ENCODE data around the gene CHAF1B. TPM values are rescaled to one million over a fixed set of nuclear protein-coding genes. Genes with fewer than 3 reads are reported as not detected.

Gene CHAF1B
- polyA plus RNA-seq, 4 donors, result 0.89 to 4.1 (median 2.6) TPM

- Histone ChIP-seq H3K4me1 (ENCODE audit: control insufficient read depth in 3 of 3, insufficient read depth in 2 of 3, low read depth in 1 of 3, low read length in 2 of 3) (no peaks in the 10 kb centered on the region), H3K4me3 (ENCODE audit: low read depth in 1 of 3, low read length in 3 of 3) (no peak overlapping the region), H3K27me3 (ENCODE audit: control insufficient read depth in 3 of 3, insufficient read depth in 3 of 3, low read length in 3 of 3) (no peaks in the 10 kb centered on the region), H3K9me3 (ENCODE audit: control insufficient read depth in 2 of 2, insufficient read depth in 1 of 2, low read depth in 1 of 2, low read length in 1 of 2) (no peaks in the 10 kb centered on the region), H3K27ac (ENCODE audit: low read depth in 1 of 3, low read length in 2 of 3) (no peak overlapping the region), H3K36me3 (ENCODE audit: control insufficient read depth in 3 of 3, insufficient read depth in 2 of 3, low read depth in 1 of 3, low read length in 3 of 3) (no peaks in the 10 kb centered on the region)
- no peak for FAIRE-seq
- WGBS, 3 donors, result 62 to 78% (median 74%) methylated on average over 4 of the region's 4 CpGs
- no peak for DNase-seq
Observed at GRCh38 chr21:36454706-36455105, 69.5 kb downstream of the CHAF1B start.

GRCh38 chr21:36456729-36457414, 71.7 kb downstream of the CHAF1B start:
- FAIRE-seq (no peak), DNase-seq (no peak)
- Histone ChIP-seq H3K27ac (ENCODE audit: low read depth in 1 of 3, low read length in 2 of 3) (no peak overlapping the region), H3K4me3 (ENCODE audit: low read depth in 1 of 3, low read length in 3 of 3) (no peak overlapping the region), H3K4me1 (ENCODE audit: control insufficient read depth in 3 of 3, insufficient read depth in 2 of 3, low read depth in 1 of 3, low read length in 2 of 3) (no peaks in the 10 kb centered on the region), H3K27me3 (ENCODE audit: control insufficient read depth in 3 of 3, insufficient read depth in 3 of 3, low read length in 3 of 3) (no peaks in the 10 kb centered on the region), H3K9me3 (ENCODE audit: control insufficient read depth in 2 of 2, insufficient read depth in 1 of 2, low read depth in 1 of 2, low read length in 1 of 2) (no peaks in the 10 kb centered on the region), H3K36me3 (ENCODE audit: control insufficient read depth in 3 of 3, insufficient read depth in 2 of 3, low read depth in 1 of 3, low read length in 3 of 3) (no peaks in the 10 kb centered on the region)
- 71 to 86% (median 74%) methylated on average over 7 of the region's 7 CpGs for WGBS, 3 donors

- Histone ChIP-seq H3K9me3 (ENCODE audit: control insufficient read depth in 2 of 2, insufficient read depth in 1 of 2, low read depth in 1 of 2, low read length in 1 of 2) (no peaks in the 10 kb centered on the region), H3K27me3 (ENCODE audit: control insufficient read depth in 3 of 3, insufficient read depth in 3 of 3, low read length in 3 of 3) (peaks cover 0 to 3% (median 0%) of the 10 kb centered on the region in 3 donors), H3K27ac (ENCODE audit: low read depth in 1 of 3, low read length in 2 of 3) (no peak overlapping the region), H3K36me3 (ENCODE audit: control insufficient read depth in 3 of 3, insufficient read depth in 2 of 3, low read depth in 1 of 3, low read length in 3 of 3) (no peaks in the 10 kb centered on the region), H3K4me1 (ENCODE audit: control insufficient read depth in 3 of 3, insufficient read depth in 2 of 3, low read depth in 1 of 3, low read length in 2 of 3) (no peaks in the 10 kb centered on the region), H3K4me3 (ENCODE audit: low read depth in 1 of 3, low read length in 3 of 3) (no peak overlapping the region)
- WGBS, 3 donors, result 92 to 96% (median 94%) methylated on average over 6 of the region's 6 CpGs
- FAIRE-seq (no peak), DNase-seq (no peak)
Observed at GRCh38 chr21:36459098-36459497, 73.9 kb downstream of the CHAF1B start.

- Histone ChIP-seq H3K4me1 (ENCODE audit: control insufficient read depth in 3 of 3, insufficient read depth in 2 of 3, low read depth in 1 of 3, low read length in 2 of 3) (no peaks in the 10 kb centered on the region), H3K27ac (ENCODE audit: low read depth in 1 of 3, low read length in 2 of 3) (no peak overlapping the region), H3K27me3 (ENCODE audit: control insufficient read depth in 3 of 3, insufficient read depth in 3 of 3, low read length in 3 of 3) (peaks cover 0 to 3% (median 0%) of the 10 kb centered on the region in 3 donors), H3K9me3 (ENCODE audit: control insufficient read depth in 2 of 2, insufficient read depth in 1 of 2, low read depth in 1 of 2, low read length in 1 of 2) (no peaks in the 10 kb centered on the region), H3K36me3 (ENCODE audit: control insufficient read depth in 3 of 3, insufficient read depth in 2 of 3, low read depth in 1 of 3, low read length in 3 of 3) (no peaks in the 10 kb centered on the region), H3K4me3 (ENCODE audit: low read depth in 1 of 3, low read length in 3 of 3) (no peak overlapping the region)
- WGBS, 3 donors, result 83 to 87% (median 87%) methylated on average over 16 of the region's 16 CpGs
- FAIRE-seq, result no peak
- no peak for DNase-seq
Observed at GRCh38 chr21:36460866-36461265, 75.7 kb downstream of the CHAF1B start.

GRCh38 chr21:36461277-36461917, 76.2 kb downstream of the CHAF1B start:
- WGBS, 3 donors, result 86 to 92% (median 89%) methylated on average over 34 of the region's 34 CpGs
- Histone ChIP-seq H3K4me3 (ENCODE audit: low read depth in 1 of 3, low read length in 3 of 3) (no peak overlapping the region), H3K4me1 (ENCODE audit: control insufficient read depth in 3 of 3, insufficient read depth in 2 of 3, low read depth in 1 of 3, low read length in 2 of 3) (no peaks in the 10 kb centered on the region), H3K27ac (ENCODE audit: low read depth in 1 of 3, low read length in 2 of 3) (no peak overlapping the region), H3K36me3 (ENCODE audit: control insufficient read depth in 3 of 3, insufficient read depth in 2 of 3, low read depth in 1 of 3, low read length in 3 of 3) (no peaks in the 10 kb centered on the region), H3K27me3 (ENCODE audit: control insufficient read depth in 3 of 3, insufficient read depth in 3 of 3, low read length in 3 of 3) (peaks cover 0 to 3% (median 0%) of the 10 kb centered on the region in 3 donors), H3K9me3 (ENCODE audit: control insufficient read depth in 2 of 2, insufficient read depth in 1 of 2, low read depth in 1 of 2, low read length in 1 of 2) (no peaks in the 10 kb centered on the region)
- DNase-seq (no peak), FAIRE-seq (no peak)

- Histone ChIP-seq H3K4me3 (ENCODE audit: low read depth in 1 of 3, low read length in 3 of 3) (no peak overlapping the region), H3K9me3 (ENCODE audit: control insufficient read depth in 2 of 2, insufficient read depth in 1 of 2, low read depth in 1 of 2, low read length in 1 of 2) (no peaks in the 10 kb centered on the region), H3K27ac (ENCODE audit: low read depth in 1 of 3, low read length in 2 of 3) (no peak overlapping the region), H3K36me3 (ENCODE audit: control insufficient read depth in 3 of 3, insufficient read depth in 2 of 3, low read depth in 1 of 3, low read length in 3 of 3) (no peaks in the 10 kb centered on the region), H3K4me1 (ENCODE audit: control insufficient read depth in 3 of 3, insufficient read depth in 2 of 3, low read depth in 1 of 3, low read length in 2 of 3) (no peaks in the 10 kb centered on the region), H3K27me3 (ENCODE audit: control insufficient read depth in 3 of 3, insufficient read depth in 3 of 3, low read length in 3 of 3) (peaks cover 0 to 3% (median 0%) of the 10 kb centered on the region in 3 donors)
- FAIRE-seq, result no peak
- DNase-seq, result no peak
- WGBS, 3 donors, result 54 to 66% (median 61%) methylated on average over 14 of the region's 14 CpGs
Observed at GRCh38 chr21:36461918-36462486, 76.8 kb downstream of the CHAF1B start.

- Histone ChIP-seq H3K4me3 (ENCODE audit: low read depth in 1 of 3, low read length in 3 of 3) (no peak overlapping the region), H3K4me1 (ENCODE audit: control insufficient read depth in 3 of 3, insufficient read depth in 2 of 3, low read depth in 1 of 3, low read length in 2 of 3) (no peaks in the 10 kb centered on the region), H3K27me3 (ENCODE audit: control insufficient read depth in 3 of 3, insufficient read depth in 3 of 3, low read length in 3 of 3) (peaks cover 0 to 3% (median 0%) of the 10 kb centered on the region in 3 donors), H3K27ac (ENCODE audit: low read depth in 1 of 3, low read length in 2 of 3) (no peak overlapping the region), H3K9me3 (ENCODE audit: control insufficient read depth in 2 of 2, insufficient read depth in 1 of 2, low read depth in 1 of 2, low read length in 1 of 2) (no peaks in the 10 kb centered on the region), H3K36me3 (ENCODE audit: control insufficient read depth in 3 of 3, insufficient read depth in 2 of 3, low read depth in 1 of 3, low read length in 3 of 3) (no peaks in the 10 kb centered on the region)
- FAIRE-seq (no peak), DNase-seq (no peak)
- WGBS, 3 donors, result 89 to 93% (median 90%) methylated on average over 10 of the region's 10 CpGs
Observed at GRCh38 chr21:36463204-36463603, 78.0 kb downstream of the CHAF1B start.

GRCh38 chr21:36463991-36464390, 78.8 kb downstream of the CHAF1B start:
- Histone ChIP-seq H3K4me3 (ENCODE audit: low read depth in 1 of 3, low read length in 3 of 3) (no peak overlapping the region), H3K36me3 (ENCODE audit: control insufficient read depth in 3 of 3, insufficient read depth in 2 of 3, low read depth in 1 of 3, low read length in 3 of 3) (no peaks in the 10 kb centered on the region), H3K27ac (ENCODE audit: low read depth in 1 of 3, low read length in 2 of 3) (no peak overlapping the region), H3K9me3 (ENCODE audit: control insufficient read depth in 2 of 2, insufficient read depth in 1 of 2, low read depth in 1 of 2, low read length in 1 of 2) (no peaks in the 10 kb centered on the region), H3K27me3 (ENCODE audit: control insufficient read depth in 3 of 3, insufficient read depth in 3 of 3, low read length in 3 of 3) (peaks cover 0 to 3% (median 0%) of the 10 kb centered on the region in 3 donors), H3K4me1 (ENCODE audit: control insufficient read depth in 3 of 3, insufficient read depth in 2 of 3, low read depth in 1 of 3, low read length in 2 of 3) (no peaks in the 10 kb centered on the region)
- FAIRE-seq (no peak), DNase-seq (no peak)
- 56 to 60% (median 57%) methylated on average over 8 to 10 of the region's 10 CpGs for WGBS, 3 donors
